Stimulated activated CD8-positive, alpha-beta memory T cell treated with anti-CD3 and anti-CD28 coated beads, Interleukin-15, amount 100 ng/mL, for 48 hours (primary cell): Measurements from ENCODE around the gene MYO5B.

ENCODE experiments used
- DNase-seq, 2 donors: peaks; one replicate each; pipeline ENCODE4 v3.0.0-alpha.2; 2020; ENCODE audit warnings: low read depth in 2 of 2

The MYO5B gene

DNA sequence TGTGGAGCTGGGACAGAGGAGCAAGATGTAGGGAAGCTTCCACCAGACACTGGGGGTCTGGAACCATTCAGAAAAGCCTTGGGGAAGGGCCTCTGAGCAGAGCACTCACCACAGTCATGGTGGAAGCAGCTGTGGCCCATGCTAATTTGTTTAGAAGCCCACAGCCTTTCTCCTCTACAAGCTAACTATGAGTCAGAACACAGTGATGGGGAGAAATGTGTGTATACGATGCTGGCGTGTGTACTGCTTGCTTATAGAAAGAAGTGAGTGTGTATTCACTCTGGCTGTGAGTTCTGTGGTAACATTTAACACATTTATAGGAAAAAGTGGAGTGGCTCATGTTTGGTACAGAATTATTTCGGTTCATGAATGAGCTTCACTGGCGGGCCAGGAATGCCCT, 224.6 kb downstream of the MYO5B start:
- DNase-seq, result no peak

DNA sequence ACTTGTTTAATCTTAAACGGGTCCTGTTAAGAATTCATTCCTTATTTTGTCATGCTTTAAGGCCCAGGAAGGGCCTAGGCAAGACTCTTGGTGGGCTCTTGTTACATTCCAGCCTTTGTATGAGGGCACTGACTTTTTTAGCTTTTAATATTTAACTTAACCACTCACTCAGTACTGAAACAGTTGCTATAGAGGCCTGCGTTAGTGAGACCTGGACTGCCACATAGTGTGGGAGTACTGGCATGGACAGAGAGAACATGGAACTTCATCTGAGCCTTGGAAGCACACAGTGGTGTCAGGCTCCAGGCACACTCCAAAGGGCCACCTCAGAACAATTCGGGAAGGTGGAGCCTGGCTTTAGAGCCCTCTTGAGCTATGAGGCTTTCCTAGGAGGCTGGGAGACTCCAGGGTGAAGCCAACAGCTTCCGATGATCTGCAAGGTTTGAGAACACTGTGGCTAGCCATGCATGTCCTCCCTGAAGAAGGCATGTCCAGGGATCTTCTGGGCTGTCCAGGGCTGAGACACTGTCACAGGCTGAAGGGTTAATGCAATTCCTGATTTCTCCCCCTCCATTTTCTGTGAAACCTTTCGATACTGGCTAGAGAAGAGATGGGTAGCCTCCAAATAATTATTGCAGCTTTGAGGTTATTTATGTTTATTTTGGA, 226.2 kb downstream of the MYO5B start:
- no peak for DNase-seq

DNA sequence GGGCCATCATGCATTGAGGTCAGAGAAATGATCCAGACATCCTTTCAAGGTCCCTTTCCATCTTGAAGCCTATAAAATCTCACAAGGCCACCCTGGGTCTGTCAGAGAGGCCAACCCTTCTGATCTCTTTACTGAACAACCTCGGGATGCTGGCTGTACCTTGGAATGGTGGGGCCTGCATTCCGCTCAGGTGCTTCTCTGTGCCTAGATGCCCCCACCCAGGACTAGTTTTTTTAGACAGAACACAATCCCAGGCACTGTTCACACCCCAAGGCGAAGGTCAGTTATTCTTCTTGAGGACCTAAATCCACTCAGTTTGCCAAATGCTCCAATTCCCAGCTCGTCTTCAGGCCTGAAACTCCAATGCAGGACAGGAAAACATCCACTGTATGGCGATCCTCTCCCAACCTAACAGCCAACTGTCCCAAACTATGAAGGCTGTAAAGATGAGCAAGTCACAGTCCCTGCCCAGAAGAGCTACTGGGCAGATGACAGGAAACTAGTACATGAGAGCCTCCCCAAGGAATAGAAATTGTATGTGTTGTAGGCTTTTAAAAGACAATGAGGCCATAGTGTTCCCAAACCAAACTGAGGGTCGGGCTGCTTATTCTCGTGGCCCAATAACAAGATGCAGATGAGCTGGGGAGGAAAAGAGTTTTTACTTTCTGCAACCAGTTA, 227.2 kb downstream of the MYO5B start:
- no peak for DNase-seq

DNA sequence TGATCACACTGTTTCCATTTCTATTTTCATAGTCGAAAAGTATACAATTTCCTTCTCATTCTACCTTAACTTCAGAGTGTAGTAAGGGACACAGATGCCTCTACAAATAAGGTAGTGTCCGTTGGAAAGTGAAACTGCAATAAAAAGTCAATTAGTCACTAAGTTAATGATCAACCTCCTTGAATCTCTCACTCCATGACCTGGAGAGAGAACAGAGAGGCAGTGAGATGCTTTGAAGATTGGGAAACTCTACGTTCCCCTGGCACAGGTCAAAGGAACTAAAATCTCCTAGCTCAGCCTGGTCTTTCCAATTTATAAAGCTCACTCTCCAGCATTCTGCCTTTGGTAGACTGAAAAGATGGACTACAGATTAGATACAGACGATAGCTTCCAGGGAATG, 227.8 kb downstream of the MYO5B start:
- DNase-seq, result no peak

DNA sequence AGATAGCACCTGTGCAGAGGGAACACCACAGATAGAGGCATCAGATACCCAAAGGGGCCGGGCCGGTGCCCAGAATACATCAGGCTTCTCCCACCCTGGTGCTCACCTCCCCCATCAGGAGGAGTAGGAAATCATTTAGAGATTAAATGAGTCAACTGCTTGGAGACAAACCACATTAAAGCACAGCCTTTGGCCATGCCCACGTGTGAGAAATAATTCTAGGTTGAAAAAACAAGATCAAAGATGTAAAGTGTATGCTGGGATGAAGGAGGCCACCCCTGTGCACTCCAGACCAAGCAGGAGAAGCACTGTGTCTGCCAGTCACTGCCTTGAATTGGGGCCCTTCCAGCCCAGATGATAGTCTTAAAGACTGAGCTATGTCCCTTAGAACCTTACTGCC, 228.9 kb downstream of the MYO5B start:
- no peak for DNase-seq

DNA sequence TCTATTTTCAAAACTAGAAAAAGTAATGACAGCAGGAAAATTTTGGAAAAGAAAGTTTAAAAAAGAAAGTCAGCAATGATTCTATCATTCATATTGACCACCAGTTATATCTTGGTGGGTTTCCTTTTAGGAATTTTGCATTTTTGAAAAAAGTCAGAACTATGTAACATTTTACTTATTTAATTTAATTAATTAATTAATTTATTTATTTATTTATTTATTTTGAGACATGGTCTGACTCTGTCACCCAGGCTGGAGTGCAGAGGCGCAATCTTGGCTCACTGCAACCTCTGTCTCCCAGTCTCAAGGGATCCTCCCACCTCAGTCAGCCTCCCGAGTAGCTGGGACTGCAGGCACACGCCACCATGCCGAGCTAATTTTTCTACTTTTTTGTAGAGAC, 231.7 kb downstream of the MYO5B start:
- no peak for DNase-seq

DNA sequence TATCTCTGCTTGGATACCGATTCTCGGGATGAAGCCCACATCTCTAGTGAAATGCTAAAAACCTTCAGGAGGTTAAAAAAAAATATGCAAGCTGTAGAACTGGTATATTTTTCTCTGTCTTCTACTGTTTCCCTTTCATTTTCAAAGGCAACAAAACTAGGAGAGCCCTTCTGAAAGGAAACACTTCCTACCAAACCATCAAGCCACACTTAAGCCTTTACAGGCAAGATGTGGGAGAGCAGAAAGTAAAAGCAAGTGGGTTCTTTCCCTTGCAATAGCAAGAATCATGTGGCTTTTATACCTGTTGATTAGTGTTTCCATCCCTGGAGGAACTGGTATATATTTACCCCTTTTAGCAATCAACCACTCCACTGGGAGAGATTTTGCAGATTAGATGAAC, 233.7 kb downstream of the MYO5B start:
- no peak for DNase-seq

DNA sequence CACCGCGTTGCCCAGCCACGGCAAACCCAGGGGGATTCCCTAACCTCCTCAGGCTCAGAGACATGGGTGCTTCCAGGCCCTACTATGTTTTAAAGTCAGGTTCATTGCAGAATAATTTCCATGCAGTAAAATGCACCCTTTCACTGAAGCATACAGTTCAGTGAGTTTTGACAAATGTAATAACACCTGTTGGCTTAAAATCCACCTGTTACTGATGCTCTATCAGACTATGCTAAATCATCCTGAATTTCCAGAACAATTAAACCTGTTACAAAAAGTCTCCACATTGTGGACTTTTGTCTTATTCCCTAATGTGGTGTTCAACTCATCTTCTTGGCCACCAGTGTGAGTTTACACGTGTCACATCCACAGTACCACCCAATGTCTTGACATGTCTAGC, 234.6 kb downstream of the MYO5B start:
- DNase-seq, result no peak

DNA sequence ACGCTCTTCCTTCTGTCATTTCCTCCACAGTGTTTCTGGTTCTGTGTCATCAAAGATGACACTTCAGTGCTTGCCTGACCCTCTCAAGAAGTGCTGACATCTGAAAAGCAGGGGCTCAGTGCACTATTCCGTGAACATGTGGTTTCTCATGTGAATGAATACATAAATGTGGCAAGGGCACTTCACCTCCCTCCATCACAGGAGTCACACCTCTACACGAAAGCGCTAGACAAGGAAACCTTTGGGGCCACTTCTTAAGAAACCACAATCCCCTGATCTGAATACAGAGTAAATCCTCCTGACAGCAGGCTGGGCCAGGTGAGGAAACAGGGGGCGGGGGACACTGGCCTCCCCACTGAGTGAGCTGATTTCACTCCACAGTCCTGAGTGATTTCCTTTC, 235.8 kb downstream of the MYO5B start:
- peak; percentile 3 to 13 for DNase-seq

DNA sequence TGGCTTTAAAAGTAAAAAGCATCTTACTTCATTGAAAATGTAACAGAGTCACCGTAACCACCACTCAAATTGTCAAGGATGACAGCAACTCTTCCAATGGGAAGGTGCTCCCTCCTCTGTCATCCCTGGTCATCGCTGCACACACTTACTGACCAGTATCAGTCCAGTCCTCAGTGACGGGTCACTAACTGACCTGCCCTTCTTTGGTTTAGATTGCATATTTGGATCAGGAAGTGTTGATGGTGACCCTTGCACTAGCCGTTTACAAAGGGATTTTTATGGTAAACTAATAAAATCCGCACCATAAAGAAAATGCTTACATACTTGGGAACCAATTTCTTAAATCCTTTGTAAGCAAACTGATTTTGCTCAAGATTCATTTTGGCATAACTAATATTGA, 239.7 kb downstream of the MYO5B start:
- no peak for DNase-seq

DNA sequence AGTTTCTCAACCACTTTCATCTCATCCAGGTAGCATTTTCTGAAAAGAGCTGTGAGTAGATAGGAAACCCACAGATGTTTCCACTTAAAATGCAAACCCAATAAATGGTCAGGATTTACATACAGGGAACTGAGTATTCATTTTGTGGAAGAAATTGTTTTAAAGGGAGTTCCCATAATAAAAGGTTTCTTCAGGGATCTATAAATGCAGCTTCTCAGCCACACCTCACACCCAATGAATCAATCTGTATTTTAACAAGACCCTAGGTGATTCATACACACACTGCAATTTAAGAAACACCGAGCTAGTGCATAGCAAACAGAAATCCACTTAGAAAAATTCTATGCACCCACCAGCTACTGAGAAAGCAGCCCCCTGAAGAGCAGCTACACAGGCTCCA, 241.6 kb downstream of the MYO5B start:
- DNase-seq, result no peak

DNA sequence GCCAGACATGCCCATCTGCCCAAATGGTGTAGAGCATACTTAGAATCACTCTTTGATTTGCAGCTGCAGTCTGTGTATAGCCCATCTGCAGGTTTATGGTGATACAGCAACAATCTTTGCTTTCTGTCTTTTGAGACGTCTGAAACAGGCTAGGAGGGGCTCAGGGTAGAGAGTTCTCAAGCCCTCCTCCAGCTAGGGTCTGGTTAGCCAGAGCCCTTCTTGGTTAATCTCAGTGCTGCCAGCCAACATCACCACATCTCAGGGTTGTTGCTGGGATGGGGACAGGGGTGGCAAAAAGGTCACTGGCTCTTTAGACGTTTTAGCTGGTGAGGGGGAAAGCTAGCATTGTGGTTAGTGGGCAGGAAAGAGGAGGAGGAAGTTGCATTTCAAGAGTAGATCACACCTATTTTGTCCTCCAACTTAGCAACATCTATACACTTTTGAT, 245.0 kb downstream of the MYO5B start:
- no peak for DNase-seq

DNA sequence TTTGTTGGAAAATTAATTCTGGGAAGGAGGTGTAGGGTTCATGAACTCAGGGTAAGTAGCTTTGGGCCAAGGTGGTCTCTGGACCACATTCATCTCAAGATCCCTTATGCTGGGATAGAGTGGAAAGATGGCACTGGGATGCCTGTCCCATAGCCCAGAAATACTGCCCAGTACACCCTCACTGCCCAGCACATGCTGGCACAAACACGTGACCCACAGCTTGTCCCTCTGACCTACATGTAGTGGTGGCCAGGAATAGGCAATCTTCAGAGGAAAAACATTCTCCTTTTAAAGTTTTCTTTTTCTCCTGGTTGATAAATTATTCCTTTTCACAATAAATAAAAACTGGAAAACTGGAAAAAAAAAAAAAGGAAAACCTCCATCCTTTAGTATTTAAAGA, 246.0 kb downstream of the MYO5B start:
- DNase-seq, result no peak

DNA sequence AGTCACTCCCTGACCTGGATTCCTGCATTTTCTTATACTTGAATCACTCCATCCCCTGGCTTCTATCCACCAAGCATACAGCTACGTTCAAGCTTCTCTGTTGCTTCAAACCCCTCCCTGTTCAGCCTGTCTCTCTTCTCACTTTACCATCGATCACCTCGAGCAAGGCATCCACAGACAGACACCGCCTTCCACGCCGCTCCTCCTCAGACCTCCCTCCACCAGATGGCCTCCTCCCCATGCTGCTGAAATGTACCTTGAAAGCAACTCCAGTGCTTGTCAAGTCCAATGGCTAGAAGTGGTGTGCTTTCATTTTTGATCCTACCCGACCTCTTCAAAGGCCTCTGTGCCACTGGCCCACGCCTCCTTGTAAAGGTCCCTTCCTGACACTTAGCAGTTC, 250.3 kb downstream of the MYO5B start:
- no peak for DNase-seq

DNA sequence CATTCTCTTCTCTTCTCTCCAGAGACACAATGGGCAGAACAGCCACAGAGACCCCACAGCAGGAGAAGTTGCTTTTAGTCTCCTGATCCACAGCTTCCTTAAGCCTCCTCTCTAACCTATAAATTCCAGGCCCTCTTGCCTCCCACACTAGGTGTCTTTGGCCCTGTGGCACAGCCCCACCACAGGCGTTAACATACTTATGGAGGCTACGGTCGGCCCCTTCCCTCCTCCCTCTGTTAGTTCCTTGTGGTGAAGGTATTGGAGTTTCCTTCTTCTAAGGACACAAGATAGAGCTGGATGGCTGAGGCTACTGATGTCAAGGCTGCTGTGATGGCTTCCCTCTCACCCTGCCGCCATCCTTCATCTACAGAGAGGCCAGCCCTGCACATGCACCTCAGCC, 258.1 kb downstream of the MYO5B start:
- DNase-seq, result no peak

DNA sequence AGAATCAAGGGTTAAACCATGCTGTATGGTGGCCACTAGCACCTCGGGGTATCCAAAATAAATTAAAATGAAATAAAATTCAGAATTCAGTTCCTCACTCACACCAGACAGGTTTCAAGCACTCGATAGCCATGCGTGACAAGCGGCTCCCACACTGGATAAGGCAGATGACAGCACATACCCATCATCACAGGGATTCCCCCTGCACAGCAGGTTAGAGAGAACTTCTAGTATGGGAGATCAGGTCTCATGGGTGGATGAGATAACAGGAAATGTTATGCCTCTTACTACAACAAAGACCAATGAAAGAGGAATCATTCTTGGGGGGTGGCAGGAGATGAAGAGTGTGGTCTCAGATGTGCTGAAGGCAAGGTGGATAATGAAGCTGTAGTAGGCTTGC, 259.7 kb downstream of the MYO5B start:
- DNase-seq, result no peak

DNA sequence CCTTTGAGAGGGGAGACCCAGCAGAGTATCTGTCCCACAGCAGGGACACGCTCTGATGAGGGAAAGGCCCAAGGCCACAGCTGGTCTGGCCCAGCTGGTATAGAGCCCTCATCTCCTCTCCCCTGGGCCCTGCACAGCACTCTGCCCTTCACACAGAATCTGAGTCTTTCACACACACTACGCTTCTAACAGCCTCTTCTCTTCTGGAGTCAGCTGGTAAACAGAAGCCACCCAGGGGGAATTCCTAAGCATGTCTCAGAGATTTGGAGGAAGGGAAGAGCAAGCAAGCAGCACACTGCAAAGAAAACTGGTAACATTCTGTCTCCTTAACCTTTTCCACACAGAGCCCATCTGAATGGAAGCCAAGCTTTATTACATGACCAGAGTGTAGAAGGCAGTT, 260.5 kb downstream of the MYO5B start:
- DNase-seq, result no peak

DNA sequence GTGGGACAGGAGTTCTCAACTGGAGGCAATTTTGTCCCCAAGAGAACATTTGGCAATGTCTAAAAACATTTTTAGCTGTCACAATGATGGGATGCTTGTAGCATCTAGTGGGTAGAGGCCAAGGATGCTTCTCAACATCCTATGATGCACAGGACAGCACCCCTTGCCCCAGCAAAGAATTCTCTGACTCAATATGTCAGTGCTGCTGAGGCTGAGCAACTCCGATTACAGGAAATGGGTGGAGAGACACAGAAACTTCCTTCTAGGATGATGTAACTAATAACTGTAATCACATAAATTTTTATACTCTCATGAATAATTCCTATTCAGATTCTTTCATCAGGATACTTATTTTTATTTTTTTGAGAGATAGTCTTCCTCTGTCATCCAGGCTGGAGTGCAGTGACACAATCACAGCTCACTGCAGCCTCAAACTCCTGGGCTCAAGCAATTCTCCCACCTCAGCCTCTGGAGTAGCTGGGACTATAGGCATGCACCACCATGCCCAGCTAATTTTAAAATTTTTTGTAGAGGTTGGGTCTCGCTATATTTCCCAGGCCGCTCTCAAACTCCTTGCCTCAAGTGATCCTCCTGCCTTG, 261.3 kb downstream of the MYO5B start:
- no peak for DNase-seq

DNA sequence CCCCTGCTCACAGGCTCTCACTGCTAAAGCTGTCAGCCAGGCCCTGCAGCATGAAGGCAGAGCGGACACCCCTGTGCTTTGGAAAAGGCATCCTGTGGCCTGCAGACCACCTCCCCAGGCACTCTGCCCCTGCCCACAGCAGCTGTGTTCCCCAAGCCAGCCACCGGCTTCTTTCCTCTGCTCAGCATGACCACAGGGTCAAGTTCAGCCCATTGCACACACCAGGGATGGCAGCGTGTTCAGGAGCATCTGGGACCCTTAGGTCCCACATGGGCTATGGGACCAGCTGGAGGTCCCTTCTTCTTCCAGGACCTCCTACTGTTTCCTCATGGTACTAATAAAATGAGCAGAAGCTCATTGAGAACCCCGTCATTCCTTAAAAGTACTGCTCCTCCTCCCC, 263.2 kb downstream of the MYO5B start:
- DNase-seq, result no peak

DNA sequence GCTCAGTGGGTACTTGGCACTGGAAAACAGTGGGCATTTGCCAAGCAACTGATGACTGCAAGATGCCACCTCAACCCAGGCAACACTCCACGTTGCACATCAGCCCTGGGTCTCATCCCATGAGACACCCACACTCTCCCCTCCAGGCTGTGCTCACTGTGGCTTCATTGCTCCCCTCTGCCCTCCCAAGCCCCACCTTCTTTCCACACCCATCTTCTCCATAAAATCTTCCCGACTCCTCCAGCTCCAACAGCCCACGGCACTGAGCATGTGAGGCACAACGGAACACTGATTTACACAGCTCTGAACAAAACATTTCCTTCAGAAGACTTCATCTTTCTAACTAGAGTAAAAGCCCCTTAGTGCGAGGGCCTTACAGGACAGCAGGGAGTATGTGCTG, 263.8 kb downstream of the MYO5B start:
- no peak for DNase-seq

DNA sequence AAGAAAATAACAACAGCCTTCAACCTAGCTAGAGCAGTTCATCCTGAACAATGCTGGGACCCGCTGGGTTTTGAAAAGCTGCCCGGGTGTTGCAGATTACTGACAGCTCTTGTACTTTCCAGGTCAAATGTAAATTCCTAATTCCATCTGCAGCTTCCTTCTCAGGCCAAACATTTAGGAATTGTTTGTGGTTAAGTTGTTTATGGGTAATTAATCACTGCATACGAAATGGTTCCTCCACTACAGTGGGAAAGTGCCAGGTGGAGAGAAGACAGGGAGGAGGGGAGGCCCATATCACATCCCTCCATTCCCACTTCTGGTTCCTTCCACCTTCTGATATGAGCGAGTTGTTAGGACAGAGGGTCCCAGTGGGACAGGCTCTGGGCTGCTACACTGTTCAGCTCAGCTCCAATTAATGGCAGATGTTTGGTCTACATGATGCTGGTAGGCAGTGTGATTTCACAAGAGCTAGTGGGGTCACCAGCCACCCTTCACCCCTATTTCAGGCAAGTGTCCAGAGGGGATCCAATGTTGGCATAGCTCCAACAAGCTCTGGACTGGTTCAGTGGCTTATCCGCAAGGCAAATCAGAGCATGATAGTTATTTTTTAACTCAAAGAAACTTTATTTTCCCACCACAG, 268.7 kb downstream of the MYO5B start:
- DNase-seq, result no peak

DNA sequence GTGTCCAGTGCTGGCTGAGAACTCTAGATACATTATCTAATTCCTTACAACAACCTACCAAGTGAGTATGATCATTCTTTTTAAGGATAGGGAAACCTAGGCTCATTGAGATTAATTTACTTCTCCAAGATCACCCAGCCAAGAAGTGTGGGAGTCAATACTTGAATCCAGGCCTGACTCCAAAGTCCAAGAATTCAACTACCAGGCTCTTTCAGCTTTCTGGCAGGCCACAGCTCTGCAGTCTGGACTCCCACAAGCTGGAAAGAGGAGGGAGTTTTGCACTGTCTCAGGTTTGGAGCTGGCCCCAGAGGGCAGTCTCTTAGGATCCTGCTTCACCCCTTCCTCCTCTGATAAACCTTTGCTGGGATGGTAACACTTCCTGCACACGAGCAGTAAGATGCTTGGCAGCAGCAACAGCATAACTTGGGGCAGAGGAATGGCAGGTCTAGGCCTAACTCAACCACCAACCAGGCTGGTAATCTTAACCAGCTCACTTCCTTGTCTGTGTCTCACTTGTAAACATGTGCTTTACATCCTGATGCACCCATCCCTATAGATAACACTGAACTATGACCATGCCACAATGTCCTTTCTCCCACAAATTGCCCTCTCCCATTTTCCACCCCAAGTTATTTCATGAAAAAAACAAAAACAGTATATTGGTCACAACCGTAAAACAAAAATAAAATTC, 270.5 kb downstream of the MYO5B start:
- DNase-seq, result no peak
